Activated CD8-positive, alpha-beta memory T cell treated with anti-CD3 and anti-CD28 coated beads, Interleukin-2, amount 50 U/mL, for 24 hours (primary cell): ENCODE measurements around the gene BTLA.
"Not testable (repeated sequence)": the region's sequence is repeated elsewhere in the genome, so short reads cannot be mapped to it uniquely, and the experiment has no call there.

Source experiments
- DNase-seq: peaks from one replicate; pipeline ENCODE4 v3.0.0-alpha.2; 2020; ENCODE audit errors: extremely low read depth

BTLA gene, protein sequence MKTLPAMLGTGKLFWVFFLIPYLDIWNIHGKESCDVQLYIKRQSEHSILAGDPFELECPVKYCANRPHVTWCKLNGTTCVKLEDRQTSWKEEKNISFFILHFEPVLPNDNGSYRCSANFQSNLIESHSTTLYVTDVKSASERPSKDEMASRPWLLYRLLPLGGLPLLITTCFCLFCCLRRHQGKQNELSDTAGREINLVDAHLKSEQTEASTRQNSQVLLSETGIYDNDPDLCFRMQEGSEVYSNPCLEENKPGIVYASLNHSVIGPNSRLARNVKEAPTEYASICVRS

DNA sequence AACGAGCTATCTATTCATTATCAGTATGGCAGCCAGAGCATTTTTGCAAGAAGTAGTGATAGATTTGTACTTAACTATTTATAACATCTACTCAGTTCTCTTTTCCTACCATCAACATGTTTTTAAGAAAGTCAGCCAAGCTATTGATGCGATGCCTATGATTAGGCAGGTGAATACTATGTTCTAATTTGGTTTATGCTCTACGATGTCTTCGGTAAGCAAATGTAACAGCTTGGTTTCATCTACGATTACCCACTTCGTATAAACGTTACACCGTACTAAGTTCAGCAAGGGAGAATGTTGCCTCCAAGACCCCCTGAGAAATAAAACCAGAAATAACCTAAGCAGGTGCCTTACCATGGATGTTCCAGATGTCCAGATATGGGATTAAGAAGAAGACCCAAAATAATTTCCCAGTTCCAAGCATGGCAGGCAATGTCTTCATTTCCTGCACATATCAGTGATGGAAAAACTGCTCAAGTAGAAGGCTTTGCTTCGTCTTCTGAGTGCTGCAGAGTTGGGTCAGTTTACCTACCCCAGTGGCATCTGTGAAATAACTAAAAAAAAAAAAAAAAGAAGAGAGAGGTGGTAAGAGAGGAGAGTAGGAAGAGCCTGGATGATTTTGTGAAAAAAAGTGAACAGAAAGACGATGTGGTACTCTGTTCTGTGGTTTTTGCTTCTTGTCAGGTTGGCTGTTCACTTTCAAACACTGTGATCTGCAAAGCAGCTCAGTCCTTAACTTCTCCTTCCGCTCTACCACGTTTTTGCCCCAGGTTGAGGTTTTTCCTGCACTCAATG is at the start of gene BTLA:
Gene BTLA, minus strand, starts transcription at position 559 of the 798 bp plus-strand sequence. Its CDS starts 114 bp downstream, at position 445.
- DNase-seq, result no peak

DNA sequence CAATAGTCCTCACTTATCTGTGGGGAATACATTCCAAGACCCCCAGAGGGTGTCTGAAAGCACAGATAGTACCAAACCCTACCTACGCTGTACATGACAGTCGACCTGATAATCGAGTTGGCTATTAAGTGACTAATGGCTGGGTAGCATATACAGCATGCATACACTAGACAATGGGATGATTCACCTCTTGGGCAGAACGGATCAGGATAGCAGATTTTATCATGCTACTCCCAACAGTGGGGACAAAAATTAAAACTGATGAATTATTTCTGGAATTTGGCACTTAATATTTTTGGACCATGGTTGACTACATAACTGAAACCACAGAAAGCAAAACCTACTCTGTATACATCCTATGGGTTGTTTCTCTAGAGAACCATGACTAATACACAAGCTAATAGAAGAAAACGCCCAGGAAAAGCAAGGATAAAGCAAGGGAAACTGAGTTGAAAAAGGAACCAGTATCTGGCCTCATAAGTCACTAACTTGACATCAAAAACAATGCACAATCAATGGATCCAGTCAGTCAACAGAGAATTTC is 47.0 kb upstream of the BTLA start:
- DNase-seq, result no peak

DNA sequence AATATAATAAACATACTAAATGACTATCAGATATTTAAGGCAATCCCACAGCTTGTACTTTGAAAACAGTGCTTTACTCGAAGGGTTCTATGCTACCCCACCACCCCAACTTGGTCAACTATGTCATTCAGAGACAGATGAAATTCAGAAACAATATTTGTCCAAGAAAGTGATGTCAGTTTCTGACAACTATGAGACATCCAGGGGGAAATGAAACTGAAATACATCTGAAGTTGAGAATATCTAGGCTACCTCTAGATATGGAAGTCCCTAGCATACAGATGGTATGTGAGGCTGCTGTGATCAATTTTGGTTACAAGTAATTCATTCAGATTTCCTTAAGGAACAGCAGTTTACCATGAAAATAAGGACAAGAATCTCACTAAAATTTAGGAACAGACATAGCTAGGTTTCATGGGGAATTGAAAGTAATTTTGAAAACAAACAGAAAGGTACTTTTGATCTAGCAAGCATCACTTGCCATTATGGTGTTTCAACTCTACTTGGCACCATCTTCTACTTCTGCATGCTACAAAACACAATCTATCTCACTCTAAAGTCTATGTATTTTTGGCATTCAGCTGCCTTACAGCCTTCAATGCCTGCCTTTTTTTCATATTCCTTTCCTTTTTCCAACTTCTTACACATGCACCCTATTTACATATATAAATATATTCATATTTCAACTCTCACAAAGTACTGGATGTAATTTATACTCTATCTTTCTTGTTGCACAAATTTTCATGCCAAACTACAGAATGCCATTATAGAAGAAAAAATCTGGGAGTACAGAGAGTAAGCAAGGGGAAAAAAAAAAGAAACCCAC is 40.8 kb upstream of the BTLA start:
- no peak for DNase-seq

DNA sequence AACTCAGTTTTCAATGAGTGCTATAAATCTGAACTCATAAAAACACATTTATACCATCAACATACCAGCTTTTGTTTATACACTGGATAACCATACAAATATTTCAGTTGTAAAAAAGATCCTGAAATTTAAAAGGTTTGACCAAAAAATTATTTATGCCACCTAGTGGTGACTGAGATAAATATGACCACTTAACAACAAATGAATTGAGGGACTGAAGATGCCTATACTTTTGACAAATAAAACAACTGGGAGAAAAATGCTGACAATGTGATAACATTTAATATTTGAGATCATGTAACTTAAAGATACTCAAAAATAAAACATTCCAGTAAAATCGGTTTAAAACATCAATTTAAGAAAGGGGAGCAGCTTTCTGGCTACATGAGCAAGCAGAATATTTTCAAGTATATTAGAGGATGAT is 32.1 kb upstream of the BTLA start:
- no peak for DNase-seq

DNA sequence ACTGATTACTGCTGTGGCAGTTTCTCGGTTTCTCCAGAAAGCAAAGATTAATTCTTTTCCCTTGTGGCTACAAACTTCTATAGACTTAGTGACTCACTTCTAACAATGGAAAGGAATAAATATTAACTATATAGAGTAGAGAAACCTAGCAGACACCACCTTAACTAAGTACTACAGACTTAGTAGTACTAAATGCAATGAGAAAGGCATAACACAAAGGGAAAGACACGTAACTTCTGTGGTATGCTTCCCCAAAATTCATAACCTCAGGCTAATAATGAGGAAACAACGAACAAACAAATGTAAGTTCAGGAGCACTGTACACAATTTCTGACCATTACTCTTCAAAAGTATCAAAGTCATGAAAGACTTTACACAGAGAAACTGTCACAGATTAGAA is 31.3 kb upstream of the BTLA start:
- DNase-seq, result no peak

DNA sequence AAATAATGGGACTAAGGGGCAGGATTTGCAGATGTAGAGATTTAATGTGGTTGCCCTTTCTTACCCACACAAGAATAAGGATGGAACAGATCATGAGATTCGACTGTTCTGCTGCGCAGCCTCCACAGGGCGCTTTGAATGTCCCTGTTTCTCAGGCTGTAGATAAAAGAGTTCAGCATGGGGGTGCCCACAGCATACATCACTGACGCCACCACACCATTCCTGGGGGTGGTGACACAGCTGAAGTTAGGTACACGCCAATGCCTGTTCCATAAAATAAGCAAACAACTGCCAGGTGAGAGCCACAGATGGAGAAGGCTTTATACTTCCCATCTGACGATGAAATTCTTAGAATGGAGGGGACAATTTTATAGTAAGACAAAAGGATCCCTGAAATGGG is 24.9 kb upstream of the BTLA start:
- not testable (repeated sequence) for DNase-seq

DNA sequence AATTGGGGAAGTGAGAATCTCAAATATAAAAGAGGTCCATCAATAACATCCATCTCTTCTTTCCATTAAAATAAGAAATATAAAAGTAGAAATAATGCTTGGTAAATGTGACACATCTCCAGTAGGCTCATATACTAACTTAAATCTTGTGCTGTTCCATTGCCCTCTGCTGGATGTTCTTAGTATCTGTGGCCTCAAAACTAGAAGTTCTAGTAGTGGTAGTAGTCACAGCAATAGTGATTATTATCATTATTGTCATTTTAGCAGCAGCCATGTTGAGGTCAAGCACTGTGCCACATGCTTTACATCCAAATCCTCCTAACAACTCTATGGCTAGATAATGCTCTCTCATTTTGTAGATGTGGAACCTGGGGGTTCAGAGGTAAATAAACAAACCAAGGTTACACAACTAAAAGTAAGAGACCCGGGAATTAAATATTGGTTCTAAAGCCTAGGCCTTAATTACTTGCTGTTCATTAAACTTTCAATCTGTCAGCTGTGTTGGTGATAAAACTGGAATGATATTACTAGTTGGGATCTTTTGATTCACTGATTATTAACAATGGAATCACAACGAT is 20.2 kb upstream of the BTLA start:
- DNase-seq, result no peak

DNA sequence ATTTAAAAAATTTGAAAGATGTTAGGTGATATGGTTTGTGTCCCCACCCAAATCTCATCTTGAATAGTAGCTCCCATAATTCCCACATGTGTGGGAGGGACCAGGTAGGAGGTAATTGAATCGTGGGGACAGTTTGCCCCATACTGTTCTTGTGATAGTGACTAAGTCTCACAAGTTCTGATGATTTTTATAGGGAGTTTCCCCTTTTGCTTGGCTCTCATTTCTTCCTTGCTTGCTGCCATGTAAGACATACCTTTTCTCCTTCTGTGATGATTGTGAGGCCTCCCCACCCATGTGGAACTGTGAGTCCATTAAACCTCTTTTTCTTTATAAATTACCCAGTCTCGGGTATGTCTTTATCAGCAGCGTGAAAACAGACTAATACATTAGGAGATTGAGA is 19.7 kb upstream of the BTLA start:
- not testable (repeated sequence) for DNase-seq

DNA sequence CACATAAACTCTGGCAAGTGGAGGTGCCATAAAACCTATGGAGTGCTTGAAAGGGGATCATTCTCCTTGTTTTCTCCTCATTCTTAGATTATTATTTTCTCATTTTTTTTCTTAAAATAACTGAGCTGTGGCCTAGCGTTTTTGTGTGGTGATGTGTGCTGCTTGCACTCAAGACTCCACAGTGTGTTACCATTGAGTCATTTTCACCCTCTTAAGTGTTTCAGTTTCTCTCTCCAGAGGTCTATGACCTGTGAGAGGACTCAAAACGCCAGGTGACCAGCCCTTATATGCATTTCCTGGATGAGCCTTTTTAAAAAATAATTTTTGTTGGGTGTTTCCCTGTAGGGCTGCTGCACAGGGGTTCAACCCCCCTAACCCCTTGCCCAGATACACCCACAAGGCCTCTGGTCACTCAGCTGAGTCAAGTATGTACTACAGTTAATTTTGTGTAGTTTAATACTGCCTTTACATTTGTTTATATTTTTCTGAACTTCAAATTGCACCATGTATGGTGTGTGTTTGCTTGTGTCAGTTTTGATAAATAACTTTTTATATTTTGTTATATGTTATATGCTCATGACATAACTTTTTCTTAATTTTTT is 15.4 kb upstream of the BTLA start:
- no peak for DNase-seq

DNA sequence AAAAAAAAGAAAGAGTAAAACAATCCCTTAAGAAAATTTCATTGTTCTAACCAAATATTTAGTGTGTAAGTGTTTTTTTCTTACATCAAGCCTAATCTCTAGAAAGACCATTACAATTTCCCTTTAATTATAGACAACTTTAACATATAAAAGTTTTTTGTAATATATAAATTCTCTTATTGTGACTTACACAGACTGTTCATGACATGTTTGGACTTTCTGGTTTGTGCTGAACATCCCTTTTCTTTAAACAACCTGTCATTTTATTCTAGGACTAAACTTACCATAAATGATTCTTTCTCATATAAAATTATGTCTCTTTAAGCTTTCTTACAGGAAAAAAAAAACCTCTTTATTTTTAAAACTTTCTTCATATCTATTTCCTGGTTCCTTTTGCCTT is 13.0 kb upstream of the BTLA start:
- no peak for DNase-seq

DNA sequence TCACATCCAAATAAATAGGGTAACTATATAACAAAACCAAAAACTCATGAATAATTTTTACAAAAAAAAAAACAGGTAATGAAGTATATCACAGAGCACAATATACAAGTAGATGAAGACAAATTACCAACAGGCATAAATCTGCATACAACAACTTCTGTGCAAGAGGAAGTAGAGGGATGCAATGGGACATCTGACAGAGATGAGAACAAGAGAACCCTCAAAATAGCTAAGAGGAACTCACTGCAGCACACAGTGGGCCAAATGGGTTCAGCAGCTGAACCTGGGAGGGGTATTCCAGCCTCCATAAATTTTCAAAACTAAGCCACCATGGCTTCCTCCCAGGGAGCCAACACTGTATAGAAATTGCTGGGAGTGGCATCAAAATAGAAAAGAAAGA is 9.6 kb upstream of the BTLA start:
- DNase-seq, result no peak

DNA sequence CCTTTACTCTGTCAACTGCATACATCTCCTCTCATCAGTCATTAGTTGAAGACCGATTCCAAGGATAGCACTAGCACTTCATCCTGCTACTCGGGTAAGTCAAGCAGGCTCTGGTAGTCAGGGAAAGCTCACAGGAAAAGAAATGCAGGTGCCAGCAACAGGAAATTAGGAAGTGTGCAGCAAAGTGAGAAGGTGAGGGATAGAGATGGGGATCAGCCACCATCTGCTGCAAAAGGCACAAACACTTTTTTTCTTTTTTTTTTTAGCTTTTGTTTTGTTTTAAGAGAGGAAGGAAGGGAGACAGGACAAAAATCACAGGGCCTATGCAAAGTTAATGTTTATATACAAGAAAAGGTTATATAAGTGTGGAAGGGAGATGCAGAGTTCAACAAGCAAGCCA is 9.0 kb upstream of the BTLA start:
- DNase-seq, result no peak

DNA sequence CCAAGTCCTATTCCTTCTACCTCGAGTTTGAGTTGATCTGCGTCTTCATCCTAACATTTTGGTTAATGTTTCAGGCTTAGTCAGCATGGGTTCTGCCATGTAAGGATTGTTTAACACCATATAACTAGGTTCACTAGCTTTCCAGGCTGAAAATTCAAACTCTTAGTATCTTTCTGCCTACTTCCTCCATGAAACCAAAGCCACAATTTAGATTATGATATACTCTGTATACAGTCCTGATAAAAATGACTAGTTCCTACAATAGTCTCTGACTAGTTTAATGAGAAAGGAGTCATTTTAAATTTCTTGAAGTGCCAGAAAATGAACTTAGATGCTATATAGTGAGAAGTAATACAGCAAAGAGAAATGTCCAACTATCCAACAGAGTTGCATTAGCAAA is 6.6 kb upstream of the BTLA start:
- no peak for DNase-seq

DNA sequence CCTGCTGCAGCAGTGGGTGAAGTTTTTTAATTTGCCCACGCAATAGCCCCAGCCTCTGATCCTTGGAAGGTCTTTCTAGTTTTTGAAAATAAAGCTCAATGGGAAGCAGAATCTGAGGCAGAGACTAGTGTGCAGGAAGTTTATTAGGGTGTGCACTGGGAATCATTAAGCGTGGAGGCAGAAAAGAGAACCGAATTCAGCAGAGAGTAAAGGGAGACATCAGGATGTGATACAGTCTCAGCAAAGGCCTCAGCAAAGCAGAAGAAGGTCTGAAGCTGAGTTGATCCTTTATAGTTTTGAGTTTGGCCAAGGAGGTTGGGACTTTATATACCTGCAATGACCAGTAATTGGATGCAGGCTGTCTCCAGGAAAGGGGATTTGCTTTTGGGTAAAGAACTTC is 4.9 kb upstream of the BTLA start:
- DNase-seq, result no peak

DNA sequence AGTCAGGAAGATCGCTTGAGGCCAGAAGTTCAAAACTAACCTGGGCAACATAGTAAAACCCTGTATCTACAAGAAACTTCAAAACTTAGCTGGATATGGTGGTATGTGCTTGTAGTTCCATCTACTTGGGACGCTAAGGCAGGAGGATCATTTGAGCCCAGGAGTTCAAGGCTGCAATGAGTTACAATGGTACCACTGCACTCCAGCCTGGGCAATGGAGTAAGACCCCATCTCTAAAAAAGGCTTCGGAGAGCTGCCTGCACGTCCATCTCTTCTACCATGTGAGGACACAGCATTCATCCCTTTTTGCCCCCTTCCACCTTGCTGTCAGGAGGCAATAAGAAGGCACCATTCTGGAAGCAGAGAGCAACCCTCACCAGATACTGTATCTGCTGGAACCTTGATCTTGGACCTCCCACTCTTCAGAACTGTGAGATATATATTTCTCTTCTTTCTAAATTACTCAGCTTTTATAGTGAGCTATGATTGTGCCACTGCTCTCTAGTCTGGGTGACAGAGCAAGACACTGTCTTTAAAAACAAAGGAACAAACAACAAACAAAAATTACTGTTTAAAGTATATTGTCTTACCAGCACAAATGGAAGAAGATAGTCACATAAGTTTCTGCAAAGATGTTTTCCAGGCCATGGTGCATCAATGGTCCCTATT is 4.2 kb upstream of the BTLA start:
- DNase-seq, result no peak

DNA sequence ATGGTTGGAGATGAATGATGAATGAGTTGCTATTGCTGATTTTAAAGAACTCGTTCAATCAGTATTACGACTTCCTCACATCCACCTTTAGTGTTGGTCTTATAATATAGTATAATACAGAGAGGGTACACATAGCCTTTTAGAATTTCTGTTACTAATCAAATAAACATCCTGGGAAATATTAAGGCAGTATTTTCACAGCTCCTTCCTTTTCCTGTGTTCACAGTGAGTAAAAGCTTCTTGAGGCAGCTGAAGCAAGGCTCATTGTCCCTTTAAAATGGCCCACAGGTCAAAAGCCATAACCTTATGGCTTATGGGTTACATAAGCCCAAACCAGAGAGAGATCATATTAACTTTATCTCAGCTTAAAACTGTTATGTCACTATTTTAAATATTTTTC is 1.3 kb upstream of the BTLA start:
- no peak for DNase-seq

DNA sequence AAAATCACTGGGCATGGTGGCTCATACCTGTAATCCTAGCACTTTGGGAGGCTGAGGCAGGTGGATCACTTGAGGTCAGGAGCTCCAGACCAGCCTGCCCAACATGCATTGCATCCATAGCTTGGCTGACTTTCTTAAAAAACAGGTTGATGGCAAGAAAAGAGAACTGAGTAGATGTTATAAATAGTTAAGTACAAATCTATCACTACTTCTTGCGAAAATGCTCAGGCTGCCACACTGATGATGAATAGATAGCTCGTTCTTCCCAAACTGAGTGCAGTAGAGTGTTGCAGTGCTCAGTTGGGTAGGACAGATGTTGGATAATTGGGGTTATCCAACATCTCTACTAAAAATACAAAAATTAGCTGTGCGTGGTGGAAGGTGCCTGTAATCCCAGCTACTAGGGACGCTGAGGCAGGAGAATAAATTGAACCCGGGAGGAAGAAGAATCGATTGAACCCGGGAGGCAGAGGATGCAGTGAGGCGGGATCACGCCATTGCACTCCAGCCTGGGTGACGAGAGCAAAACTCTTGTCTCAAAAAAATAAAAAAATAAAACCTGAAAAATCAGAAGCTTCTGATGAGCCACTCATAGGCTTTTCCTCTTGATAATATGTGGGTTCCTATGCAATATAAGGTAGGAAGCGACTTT is 1.2 kb downstream of the BTLA start:
- DNase-seq, result no peak

DNA sequence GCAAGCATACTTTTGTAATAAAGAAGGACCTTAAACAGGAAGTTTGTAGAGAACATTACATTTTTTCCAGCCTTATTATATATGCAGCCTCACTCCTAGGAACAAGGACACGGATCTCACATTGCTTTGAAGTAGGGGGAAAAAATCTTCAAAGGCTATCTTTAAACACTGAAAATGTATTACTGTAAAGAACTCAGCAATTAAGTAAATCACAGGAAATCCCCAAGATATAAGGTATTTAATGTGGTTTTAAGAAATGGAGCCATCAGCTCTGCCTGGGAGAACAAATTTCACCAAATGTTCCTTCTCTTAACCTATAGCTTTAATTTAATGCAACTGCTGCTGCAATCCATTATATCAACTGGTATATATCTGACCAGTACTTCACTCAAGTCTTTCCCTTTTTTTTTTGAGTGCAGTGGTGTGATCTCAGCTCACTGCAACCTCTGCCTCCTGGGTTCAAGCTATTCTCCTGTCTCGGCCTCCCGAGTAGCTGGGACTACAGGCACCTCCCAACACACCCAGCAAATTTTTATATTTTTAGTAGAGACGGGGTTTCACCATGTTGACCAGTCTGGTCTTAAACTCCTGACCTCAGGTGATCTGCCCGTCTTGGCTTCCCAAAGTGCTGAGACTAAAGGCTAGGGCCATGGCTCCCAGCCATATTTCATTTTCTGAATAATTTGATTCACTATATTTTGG is 2.8 kb downstream of the BTLA start:
- no peak for DNase-seq

DNA sequence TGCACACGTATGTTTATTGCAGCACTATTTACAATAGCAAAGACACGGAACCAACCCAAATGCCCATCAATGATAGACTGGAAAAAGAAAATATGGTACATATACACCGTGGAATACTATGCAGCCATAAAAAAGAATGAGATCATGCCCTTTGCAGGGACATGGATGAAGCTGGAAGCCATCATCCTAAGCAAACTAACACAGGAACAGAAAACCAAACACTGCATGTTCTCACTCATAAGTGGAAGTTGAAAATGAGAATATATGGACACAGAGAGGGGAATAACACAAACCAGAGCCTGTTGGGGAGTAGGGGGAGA is 4.9 kb downstream of the BTLA start:
- not testable (repeated sequence) for DNase-seq

DNA sequence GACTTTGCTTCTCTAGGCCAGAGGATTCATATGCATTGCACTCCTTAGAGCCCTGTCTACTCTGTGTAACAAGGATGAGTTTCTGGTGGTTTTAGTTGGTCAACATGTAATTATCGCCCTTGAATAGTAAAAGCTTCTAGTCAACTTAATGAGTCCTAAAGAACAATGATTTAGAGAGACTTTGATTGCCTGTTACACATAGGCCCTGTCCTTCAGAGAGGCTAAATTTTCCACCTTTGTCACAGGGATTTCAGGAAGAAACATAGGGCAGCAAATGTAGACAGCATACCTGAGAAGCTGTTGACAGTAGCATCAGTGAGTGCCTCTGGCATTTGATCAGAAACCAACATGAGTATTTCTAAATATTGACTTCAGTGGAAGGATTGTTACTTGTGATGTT is 7.1 kb downstream of the BTLA start:
- DNase-seq, result no peak
